ENCODE results near the gene SALL3.

DNA sequence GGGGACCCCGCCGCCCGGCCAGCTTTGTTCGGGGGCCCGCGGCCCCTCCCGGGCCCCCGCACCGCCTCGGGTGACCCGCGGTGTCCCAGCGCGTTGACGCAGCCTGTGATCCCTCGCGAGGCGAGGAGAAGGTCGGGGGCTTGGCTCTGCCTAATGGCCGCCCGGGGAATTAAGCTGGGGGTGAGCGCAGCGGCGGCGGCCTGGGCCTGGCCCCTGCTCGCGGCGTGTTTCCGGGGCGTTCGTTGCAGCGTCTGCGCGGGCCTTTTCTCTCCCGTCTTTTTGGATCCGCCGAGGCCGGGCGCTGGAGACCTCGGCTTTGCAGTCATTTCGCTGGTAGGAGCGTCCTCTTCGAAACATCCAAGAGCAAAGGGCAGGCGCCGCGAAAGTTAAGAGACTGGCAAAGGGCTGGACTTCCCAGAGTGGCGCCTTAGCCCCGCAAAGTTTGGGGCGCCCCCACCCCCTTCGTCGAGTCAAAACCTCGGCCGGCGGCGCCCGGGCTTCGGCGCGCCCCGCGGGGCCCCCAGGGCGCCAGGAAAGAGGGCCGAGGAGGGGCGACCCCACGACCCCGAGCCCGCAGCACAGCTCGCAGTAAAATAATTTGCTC is 1.3 kb downstream of the SALL3 start:
- TF ChIP-seq, protein P1, sequence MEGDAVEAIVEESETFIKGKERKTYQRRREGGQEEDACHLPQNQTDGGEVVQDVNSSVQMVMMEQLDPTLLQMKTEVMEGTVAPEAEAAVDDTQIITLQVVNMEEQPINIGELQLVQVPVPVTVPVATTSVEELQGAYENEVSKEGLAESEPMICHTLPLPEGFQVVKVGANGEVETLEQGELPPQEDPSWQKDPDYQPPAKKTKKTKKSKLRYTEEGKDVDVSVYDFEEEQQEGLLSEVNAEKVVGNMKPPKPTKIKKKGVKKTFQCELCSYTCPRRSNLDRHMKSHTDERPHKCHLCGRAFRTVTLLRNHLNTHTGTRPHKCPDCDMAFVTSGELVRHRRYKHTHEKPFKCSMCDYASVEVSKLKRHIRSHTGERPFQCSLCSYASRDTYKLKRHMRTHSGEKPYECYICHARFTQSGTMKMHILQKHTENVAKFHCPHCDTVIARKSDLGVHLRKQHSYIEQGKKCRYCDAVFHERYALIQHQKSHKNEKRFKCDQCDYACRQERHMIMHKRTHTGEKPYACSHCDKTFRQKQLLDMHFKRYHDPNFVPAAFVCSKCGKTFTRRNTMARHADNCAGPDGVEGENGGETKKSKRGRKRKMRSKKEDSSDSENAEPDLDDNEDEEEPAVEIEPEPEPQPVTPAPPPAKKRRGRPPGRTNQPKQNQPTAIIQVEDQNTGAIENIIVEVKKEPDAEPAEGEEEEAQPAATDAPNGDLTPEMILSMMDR (conservative IDR thresholded peaks at IDR 0.05; ENCODE audit: low read depth in 2 of 2) = no peak
- TF ChIP-seq NANOG (IDR thresholded peaks at IDR 0.05; ENCODE audit: borderline replicate concordance) (no peak), STAT1 (IDR thresholded peaks at IDR 0.05; ENCODE audit: unreplicated experiment) (no peak), EZH2 (IDR thresholded peaks at IDR 0.05; ENCODE audit: low read depth, unreplicated experiment) (no peak), JUNB (IDR thresholded peaks at IDR 0.05; ENCODE audit: unreplicated experiment) (no peak), POLR2AphosphoS5 (IDR thresholded peaks at IDR 0.05; ENCODE audit: low read depth) (no peak), EZH2phosphoT487 (IDR thresholded peaks at IDR 0.05; ENCODE audit: unreplicated experiment) (no peak)
- TF ChIP-seq, protein P2, sequence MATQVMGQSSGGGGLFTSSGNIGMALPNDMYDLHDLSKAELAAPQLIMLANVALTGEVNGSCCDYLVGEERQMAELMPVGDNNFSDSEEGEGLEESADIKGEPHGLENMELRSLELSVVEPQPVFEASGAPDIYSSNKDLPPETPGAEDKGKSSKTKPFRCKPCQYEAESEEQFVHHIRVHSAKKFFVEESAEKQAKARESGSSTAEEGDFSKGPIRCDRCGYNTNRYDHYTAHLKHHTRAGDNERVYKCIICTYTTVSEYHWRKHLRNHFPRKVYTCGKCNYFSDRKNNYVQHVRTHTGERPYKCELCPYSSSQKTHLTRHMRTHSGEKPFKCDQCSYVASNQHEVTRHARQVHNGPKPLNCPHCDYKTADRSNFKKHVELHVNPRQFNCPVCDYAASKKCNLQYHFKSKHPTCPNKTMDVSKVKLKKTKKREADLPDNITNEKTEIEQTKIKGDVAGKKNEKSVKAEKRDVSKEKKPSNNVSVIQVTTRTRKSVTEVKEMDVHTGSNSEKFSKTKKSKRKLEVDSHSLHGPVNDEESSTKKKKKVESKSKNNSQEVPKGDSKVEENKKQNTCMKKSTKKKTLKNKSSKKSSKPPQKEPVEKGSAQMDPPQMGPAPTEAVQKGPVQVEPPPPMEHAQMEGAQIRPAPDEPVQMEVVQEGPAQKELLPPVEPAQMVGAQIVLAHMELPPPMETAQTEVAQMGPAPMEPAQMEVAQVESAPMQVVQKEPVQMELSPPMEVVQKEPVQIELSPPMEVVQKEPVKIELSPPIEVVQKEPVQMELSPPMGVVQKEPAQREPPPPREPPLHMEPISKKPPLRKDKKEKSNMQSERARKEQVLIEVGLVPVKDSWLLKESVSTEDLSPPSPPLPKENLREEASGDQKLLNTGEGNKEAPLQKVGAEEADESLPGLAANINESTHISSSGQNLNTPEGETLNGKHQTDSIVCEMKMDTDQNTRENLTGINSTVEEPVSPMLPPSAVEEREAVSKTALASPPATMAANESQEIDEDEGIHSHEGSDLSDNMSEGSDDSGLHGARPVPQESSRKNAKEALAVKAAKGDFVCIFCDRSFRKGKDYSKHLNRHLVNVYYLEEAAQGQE (IDR thresholded peaks at IDR 0.05; ENCODE audit: unreplicated experiment) = no peak

All from GM23338 (cell line).